ENCODE measurements around the gene NONO.

DNA sequence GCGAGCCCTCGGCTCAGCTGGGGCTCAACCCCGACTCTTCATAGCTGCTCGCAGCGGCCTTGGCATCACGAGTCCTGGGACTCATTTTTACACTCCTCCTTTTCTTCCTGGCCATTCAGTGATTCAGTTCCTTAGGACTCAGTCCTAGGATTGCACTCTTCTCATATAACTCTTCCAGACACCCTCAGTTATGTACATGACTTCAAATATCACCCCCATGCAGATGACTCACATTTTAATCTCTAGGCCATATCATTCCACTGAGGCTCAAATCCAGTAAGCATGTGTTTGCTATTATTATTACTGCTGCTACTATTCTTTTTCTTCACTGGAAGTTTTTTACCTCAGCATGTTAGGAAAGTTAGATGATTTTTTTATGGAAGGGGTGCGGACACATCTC is 32.5 kb downstream of the NONO start:
- TF ChIP-seq, protein P1, sequence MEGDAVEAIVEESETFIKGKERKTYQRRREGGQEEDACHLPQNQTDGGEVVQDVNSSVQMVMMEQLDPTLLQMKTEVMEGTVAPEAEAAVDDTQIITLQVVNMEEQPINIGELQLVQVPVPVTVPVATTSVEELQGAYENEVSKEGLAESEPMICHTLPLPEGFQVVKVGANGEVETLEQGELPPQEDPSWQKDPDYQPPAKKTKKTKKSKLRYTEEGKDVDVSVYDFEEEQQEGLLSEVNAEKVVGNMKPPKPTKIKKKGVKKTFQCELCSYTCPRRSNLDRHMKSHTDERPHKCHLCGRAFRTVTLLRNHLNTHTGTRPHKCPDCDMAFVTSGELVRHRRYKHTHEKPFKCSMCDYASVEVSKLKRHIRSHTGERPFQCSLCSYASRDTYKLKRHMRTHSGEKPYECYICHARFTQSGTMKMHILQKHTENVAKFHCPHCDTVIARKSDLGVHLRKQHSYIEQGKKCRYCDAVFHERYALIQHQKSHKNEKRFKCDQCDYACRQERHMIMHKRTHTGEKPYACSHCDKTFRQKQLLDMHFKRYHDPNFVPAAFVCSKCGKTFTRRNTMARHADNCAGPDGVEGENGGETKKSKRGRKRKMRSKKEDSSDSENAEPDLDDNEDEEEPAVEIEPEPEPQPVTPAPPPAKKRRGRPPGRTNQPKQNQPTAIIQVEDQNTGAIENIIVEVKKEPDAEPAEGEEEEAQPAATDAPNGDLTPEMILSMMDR (IDR thresholded peaks at IDR 0.05; ENCODE audit: poor library complexity) = no peak
- no peak for TF ChIP-seq EZH2 (IDR thresholded peaks at IDR 0.05; ENCODE audit: borderline replicate concordance)
